ENCODE data around the gene SMAD9. TPM values are rescaled to one million over a fixed set of nuclear protein-coding genes. Genes with fewer than 3 reads are reported as not detected.

Gene SMAD9
- total and polyA plus RNA-seq, 8 donors: 0.32 to 1.6 (median 1.0) TPM

- Histone ChIP-seq H3K27me3 (no peaks in the 10 kb centered on the region), H3K27ac (peak within 1 kb of the TSS; percentile 39 to 58 (median 52)), H3K4me3 (peak within 1 kb of the TSS; percentile 59 to 93 (median 73)), H3K36me3 (no peaks in the 10 kb centered on the region), H3K4me1 (peaks cover 6 to 13% (median 6%) of the 10 kb centered on the region in 3 donors), H3K9me3 (no peaks in the 10 kb centered on the region)
- WGBS, 2 donors: 1% methylated on average over 74 to 78 of the region's 78 CpGs
- peak; percentile 82 to 98 (median 92) for DNase-seq
- TF ChIP-seq, protein P1, sequence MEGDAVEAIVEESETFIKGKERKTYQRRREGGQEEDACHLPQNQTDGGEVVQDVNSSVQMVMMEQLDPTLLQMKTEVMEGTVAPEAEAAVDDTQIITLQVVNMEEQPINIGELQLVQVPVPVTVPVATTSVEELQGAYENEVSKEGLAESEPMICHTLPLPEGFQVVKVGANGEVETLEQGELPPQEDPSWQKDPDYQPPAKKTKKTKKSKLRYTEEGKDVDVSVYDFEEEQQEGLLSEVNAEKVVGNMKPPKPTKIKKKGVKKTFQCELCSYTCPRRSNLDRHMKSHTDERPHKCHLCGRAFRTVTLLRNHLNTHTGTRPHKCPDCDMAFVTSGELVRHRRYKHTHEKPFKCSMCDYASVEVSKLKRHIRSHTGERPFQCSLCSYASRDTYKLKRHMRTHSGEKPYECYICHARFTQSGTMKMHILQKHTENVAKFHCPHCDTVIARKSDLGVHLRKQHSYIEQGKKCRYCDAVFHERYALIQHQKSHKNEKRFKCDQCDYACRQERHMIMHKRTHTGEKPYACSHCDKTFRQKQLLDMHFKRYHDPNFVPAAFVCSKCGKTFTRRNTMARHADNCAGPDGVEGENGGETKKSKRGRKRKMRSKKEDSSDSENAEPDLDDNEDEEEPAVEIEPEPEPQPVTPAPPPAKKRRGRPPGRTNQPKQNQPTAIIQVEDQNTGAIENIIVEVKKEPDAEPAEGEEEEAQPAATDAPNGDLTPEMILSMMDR (IDR thresholded peaks at IDR 0.05): peak in 1 of 4 donors; percentile 11
- FAIRE-seq: no peak
- peak; percentile 96 to 100 (median 98) for ATAC-seq
- intact Hi-C loops (cut with DNase I): no loop called here
Measured at GRCh38 chr13:36818804-36819738, 101.0 kb downstream of the SMAD9 start, which contains the start of gene RFXAP. TSS of gene RFXAP (plus strand) at chr13:36819222. CDS start at chr13:36819358, 136 bp downstream.

DNA sequence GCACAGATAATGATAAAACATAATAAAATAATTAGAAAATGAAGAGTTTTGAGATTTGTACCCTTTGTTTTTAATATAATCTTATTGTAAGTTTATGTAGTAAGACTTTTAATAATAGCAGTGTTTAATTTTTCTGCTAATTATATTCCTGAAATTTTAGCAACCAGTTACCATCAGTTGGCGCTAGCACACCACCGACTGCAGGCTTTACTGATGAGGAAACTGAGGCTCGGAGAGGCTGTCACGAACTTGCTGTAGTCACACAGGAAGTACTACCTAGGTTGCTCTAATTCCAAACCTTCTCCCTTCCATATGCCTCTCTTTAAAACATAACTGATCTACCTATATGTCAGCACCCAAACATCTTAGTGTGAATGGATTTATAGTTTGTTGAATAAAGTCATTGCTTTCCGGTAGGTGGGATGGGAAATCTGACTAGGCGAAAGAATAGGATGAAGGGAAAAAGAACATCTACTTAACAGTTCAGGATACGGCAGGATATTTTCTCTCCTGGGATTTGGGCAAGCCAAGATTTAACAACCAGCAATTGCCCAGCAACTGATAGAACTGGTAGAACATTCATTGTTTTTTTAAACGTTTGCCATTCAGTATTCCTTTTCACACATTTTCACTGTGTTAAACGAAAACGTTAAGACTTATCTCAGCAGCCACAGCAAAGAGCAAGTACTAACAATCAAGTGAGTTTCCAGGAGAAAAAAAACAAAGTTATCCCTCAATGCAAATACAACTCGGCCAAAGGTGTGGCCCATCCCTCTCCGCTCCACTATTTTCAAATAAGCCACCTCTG is 101.8 kb downstream of the SMAD9 start:
- intact Hi-C loops (cut with DNase I): no loop called here
- 31 to 33% methylated on average over 12 of the region's 12 CpGs for WGBS, 2 donors
- H3K27me3 ChIP-seq: no peaks in the 10 kb centered on the region
- no peaks in the 10 kb centered on the region for H3K36me3 ChIP-seq
- DNase-seq (no peak), ATAC-seq (peak in 3 of 4 donors; percentile 4 to 34 (median 27)), FAIRE-seq (no peak)
- peaks cover 6 to 10% (median 6%) of the 10 kb centered on the region in 3 donors for H3K4me1 ChIP-seq
- TF ChIP-seq, protein P1 (IDR thresholded peaks at IDR 0.05): no peak
- H3K9me3 ChIP-seq: no peaks in the 10 kb centered on the region
- peak overlapping the region; percentile 59 to 93 (median 73) for H3K4me3 ChIP-seq
- peak overlapping the region in 1 of 4 donors; percentile 39 for H3K27ac ChIP-seq

GRCh38 chr13:36815062-36815461 is 105.0 kb downstream of the SMAD9 start:
- Histone ChIP-seq H3K4me3 (no peak overlapping the region), H3K9me3 (no peaks in the 10 kb centered on the region), H3K27me3 (no peaks in the 10 kb centered on the region), H3K36me3 (no peaks in the 10 kb centered on the region), H3K27ac (no peak overlapping the region), H3K4me1 (peaks cover 0 to 2% (median 0%) of the 10 kb centered on the region in 3 donors)
- no peak for ATAC-seq
- FAIRE-seq: no peak
- intact Hi-C loops (cut with DNase I): no loop called here
- no peak for DNase-seq
- TF ChIP-seq, protein P1 (IDR thresholded peaks at IDR 0.05): no peak
- WGBS, 2 donors: 56 to 61% methylated on average over 2 of the region's 2 CpGs

DNA sequence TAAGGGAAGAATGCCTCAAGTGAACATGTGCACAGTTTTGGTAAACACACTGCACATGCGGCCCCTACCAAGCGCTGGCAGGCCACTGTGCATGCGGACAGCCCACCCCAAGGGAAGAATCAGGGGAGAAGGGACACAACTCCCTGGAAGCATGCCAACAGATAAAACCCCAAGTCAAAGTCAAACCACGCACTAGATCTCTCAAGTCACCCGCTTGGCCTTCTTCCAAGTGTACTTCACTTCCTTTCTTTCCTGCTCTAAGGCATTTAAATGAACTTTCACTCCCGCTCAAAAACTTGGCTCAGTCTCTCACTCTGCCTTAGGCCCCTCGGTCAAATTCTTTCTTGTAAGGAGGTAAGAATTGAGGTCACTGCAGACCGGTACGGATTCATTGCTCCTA is 105.6 kb downstream of the SMAD9 start:
- WGBS, 2 donors: 61 to 66% methylated on average over 9 of the region's 9 CpGs
- Histone ChIP-seq H3K9me3 (no peaks in the 10 kb centered on the region), H3K4me3 (no peak overlapping the region), H3K27ac (no peak overlapping the region), H3K36me3 (no peaks in the 10 kb centered on the region), H3K4me1 (no peaks in the 10 kb centered on the region), H3K27me3 (no peaks in the 10 kb centered on the region)
- ATAC-seq: no peak
- TF ChIP-seq, protein P1 (IDR thresholded peaks at IDR 0.05): no peak
- intact Hi-C loops (cut with DNase I): no loop called here
- FAIRE-seq: no peak
- DNase-seq: no peak
